Measurements from ENCODE around the gene PMIS2.
"Not testable (repeated sequence)": the region's sequence is repeated elsewhere in the genome, so short reads cannot be mapped to it uniquely, and the experiment has no call there.

PMIS2 gene

DNA sequence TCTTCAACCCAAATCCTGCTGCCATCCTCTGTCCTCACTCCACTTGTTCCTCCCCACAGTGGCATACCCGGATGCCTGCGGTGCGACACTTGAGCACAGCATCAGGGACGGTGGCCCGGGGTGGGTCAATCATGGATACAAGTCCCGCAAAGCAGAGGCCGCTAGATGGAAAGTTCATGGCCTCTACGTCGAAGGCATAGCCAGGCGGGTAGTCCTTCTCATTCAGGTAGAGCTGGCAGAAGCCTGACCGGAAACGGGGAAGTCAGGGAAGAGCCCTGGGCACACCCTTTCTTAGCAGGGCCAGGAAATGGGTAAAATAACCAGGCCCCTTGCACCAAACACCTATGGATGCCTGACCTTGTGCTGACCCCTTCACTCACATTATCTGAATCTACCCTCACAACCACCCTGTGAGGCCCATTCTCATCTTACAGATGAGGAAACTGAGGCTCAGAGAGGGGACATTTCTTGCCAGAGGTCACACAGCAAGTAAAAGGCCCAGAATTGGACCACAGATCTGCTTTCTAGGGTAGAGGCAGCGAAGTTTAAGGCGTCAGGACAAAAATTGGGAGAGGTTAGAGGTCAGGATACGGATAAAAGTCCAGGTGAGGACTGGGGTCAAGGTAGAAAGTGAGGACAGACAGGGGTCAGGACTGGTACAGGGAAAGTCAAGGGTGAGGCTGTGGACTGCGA, 29.0 kb upstream of the PMIS2 start:
- DNase-seq: no peak

DNA sequence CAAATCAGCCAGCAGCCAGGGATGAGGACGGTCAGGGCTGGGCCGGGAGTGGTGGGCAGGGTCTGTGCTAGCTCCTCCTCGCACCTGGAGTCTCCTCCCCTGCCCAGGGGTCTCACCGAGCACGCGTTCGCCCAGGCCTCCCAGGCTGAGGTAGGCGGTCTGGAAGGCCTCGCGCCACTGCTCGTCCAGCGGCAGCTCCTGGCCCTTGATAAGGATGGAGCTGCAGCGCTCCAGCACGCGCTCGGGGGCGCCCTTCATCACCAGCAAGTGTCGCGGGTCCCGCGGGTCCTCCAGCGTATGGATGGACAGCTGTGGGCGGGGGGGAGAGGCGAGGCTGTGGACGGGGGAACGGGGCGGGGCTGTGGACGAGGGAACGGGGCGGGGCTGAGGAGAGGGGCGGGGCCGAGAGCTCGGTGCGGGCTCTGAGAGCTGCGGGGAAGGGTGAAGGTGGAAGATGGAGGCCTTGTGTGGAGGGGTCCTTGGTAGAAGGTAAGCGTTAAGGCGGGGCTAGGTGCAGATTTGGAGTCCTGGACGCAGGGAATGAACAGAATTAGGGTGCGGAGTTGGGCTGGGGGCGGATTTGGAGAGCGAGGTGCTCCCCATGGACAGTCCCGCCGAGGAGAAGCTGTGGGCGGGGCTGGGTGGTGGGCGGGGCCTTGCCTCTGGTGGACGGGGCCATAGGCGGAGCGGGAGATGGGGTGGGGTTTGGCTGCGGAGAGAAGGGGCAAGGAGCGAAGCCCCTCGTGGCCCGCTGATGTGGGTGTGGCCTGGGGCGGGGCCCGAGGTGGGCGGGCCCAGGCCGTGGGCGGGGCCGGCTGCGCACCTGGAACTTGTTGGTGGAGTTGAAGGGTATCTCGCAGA, 28.2 kb upstream of the PMIS2 start:
- peak; percentile 39 to 47 for DNase-seq

DNA sequence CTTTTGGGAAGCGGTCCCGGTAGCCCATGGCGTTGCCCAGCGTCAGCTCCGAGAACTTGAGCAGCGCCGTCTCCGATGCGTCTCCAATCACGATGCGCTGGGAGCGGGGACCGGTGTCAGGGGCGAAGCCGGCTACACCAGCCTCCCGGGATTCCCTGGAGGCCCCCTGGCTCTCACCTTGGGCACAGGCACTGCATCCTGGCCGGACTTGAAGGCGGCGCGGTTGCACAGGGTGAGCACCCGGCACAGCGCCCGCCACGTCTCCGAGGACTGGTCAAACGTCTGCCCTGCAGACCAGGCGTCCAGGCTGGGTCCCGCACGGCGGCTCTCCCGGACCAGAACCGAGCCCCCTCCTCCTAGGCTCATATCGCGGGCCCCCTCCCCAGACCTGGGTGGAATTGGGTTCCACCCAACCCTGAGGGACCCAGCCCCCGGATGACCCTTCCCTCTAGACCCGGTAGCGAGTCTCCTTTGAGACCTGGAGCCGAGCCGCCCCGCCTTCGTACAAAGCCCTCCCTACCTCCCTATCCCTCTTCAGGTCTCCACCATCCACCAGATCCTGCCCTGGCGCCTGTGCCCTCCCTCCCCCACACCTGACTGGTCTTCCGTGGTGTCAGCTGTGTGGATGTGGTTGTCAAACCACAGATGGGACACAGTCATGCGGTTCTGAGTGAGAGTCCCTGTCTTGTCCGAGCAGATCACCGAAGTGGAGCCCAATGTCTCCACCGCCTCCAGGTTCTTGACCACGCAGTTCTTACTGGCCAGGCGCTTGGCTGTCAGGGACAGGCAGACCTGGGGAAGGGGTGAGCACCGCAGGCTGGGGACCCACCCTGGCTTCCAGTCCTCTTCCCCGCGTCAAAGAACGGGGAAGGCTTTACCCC, 27.3 kb upstream of the PMIS2 start:
- no peak for DNase-seq

DNA sequence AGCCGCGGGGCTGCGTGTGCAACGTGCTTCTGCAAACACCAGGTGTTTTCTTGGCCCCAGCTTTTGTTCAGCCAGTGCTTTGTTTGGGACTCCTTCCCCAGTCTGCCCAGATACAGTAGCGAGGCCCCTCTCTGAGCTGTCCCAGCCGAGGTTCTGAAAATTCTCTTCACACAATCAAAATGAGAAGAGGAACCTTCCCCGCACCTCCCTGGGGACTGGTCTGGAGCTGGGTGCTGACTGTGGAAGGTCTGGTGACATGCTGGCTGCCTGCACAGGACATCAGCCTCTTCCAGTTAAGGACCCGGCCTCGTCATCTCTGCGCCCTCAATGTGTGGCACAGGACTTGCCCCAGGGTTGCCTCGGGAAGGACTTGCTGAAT, 26.7 kb upstream of the PMIS2 start:
- DNase-seq: no peak

DNA sequence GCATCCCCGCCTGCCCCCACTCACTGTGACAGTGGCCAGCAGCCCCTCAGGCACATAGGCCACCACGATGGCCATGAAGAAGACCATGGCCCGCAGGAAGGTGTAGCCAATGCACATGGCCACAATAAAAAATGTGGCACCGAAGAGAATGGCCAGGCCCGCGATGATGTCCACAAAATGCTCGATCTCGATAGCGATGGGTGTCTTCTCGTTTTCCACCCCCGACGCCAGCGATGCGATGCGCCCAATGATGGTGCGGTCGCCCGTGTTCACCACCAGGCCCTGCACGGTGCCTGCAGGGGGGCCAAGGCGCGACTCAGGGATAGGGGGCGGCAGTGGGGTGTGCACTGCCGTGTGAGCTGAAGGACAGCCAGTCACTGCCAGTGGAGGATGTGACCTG, 26.2 kb upstream of the PMIS2 start:
- DNase-seq: no peak

DNA sequence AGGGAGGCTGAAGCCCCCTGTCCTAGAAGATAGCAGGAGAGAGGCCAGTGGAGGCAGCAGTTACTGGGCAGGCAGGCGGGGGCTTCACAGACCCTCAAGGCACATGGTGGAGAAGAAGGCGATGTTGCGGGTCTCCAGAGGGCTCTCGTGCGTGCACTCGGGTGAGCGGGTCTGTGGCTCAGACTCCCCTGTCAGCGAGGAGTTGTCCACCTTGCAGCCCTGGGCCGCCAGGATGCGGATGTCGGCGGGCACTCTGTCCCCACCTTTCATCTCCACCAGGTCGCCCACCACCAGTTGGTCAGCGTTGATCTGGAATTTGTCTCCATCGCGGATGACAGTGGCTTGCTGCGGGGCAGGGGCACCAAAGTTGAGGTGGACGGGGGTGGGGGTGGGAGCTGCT, 25.7 kb upstream of the PMIS2 start:
- DNase-seq: no peak

DNA sequence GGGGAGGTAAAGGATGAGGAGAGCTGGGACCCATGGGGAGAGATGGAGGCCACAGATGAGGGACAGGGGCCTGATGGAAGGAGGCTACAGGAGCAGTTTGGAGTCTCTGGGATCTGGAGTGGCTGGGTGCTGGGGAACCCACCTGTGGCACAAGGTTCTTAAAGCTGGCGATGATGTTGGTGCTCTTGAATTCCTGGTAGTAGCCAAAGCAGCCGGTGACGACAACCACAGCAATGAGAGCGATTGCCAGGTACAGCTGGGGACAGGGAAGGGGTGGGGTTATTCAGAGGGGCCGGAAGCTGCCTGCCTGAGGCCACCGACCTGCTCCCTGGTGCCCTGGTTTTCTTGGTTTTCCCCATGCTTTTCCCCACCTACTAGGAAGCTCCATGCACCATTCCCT, 25.3 kb upstream of the PMIS2 start:
- no peak for DNase-seq

DNA sequence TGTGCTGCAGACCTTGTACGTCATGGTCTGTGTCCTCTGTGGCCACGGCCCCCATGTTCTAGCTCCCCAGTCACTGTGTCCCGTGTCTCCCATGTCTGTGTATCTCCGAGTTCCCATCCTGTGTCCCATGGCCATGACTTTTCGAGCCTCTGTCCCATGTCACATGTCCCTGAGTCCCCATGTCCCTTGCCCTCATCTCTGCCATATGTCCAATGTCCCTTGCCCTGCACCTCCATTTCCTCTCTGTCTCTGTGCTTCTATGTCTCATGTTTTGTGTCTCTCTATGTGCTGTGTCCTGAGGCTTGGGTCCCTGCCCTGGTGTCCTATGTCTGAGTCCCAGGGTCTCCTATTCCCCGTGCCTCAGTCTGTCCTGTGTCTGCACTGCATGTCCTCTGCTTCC, 24.5 kb upstream of the PMIS2 start:
- no peak for DNase-seq

DNA sequence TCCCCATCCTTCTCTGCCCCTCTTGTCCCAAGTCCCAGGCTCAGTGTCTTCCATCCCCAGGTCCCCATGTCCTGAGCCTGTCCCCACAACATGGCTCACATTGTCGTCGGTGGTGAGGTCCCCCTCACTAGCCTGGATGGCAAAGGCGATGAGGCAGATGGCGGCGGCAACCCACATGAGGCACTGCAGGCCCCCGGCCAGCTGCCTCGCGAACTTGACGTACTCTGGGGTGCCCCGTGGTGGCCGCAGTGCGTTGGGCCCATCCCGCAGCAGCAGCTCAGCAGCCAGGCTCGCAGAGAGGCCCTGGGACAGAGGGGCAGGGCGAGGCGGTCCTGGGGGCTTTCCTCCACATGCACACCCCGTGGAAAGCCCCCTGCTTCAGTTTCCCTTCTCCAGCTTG, 23.6 kb upstream of the PMIS2 start:
- DNase-seq: no peak

DNA sequence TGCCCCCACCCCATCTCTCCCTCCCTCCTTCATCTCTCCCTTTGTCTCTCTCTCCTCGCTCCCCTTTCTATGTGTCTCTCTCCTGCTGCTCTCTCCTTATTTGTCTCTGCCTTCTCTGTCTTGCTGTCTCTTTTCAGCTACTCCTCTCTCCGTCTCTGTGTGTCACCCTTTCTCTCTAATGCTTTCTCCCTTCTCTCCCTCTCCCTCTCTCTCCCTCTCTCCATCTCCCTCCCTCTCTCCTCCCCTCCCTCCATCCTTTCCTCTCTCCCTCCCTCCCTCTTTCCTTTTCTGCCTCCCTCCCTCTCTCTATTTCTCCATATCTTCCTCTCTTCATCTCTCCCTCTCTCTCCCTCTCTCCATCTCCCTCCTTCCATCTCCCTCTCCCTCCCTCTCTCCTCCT, 23.2 kb upstream of the PMIS2 start:
- DNase-seq: no peak

DNA sequence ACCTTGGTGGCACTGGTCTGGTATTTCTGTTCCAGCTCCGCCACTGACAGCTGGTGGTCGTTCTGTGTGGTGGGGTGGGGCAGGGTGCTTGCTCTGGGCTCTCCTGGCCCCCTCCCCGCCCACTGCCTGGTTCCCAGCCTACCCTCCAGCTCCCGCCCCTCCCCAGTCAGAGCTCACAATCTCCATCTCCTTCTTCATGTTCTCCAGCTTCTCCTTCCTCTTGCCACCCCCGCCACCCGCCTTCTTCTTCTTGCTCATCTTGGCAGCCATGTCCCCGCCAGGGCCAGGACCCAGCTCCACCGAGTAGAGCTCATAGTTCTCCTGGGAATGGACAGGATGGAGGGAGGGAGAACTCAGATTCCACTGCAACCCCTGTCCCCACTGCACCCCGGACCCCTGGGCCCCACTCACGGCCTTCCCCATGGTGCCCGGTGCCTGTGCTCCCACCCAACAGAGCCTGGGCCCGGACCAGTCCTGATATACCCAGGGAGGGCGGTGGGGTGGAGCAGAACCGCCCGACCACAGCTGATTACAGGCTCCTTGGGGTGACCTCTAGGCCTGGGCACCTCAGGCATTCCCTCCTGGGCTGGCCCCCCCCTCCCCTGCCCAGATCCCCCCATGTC, 22.7 kb upstream of the PMIS2 start, which contains the start of gene ATP4A:
Gene ATP4A (minus strand): TSS at position 452 of the 623 bp plus-strand sequence. CDS start 29 bp downstream, at position 423.
- DNase-seq: no peak

DNA sequence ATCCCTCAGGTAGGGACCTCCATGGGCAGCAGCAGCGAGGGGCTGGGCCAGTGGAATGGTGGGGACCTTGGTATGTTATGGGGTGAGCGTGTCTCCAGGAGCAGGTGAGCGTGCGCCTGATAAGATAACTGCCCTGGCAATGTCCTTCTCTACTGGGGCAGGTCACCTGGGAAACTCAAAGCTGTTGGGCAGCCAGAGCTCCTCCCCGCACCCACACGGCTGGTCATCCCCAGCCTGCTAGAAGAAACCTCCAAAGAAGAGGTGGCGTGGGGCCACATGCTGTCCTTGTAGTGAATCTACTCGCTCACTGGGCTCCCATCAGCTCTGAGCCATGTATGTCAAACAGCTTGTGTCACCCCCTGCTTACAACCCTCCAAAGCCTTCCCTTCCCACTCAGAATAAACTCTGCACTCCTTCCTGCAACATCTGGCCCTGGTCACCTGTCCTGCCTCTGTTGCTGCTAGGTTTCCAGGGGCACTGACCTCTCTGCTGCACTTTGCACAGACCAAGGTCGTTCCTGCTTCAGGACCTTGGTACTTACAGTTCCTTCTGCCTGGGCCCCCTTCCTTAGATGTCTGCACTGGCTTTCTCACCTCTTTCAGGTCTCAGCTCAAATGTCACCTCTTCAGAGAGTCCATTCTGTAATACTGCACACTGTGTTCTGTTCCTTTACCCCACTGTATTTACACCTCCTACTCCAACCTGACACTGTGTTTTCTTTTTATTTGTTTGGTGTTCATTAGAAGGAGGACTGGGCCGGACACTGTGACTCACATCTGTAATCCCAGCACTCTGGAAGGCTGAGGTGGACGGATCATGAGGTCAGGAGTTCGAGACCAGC, 20.7 kb upstream of the PMIS2 start:
- DNase-seq: no peak

DNA sequence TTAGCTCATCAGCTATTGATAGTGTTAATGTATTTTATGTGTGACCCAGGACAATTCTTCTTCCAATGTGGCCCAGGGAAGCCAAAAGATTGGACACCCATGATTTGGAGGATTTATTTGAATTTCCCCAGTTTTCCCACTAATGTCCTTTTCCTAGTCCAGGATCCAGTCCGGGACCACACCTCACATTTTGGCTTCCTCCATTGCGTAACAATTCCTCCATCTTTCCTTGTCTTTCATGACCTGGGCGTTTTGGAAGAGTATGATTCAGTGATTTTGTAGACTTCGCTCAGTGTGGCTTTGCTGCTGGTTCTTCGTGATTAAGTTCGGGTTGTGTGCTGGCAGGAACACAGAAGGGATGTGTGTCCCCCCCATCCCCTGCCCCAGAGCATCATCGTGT, 19.2 kb upstream of the PMIS2 start:
- DNase-seq: no peak

DNA sequence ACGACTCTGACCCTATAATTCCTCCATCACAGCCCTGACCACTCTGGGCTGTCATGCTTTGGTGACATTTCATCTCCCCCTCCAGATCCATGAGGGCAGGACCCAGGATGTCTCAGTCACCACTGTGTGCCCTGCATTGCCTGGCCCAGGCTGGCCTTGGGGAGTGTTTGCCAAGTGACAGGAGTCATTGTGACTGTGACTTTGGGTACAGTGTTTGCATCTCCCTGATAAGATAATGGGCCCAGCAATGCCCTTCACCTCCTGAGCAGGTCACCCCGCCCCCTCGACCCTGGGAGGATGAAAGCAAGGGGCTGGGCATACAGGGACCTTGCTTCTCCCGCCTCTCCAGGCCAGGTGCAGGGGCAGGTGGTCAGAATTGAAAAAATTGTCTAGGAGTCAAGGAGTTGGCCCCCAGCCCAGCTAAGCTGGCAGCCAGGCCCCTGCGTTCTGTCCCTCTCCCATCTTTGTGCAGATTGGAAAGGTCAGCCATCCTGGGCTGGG, 16.6 kb upstream of the PMIS2 start:
- DNase-seq: no peak

DNA sequence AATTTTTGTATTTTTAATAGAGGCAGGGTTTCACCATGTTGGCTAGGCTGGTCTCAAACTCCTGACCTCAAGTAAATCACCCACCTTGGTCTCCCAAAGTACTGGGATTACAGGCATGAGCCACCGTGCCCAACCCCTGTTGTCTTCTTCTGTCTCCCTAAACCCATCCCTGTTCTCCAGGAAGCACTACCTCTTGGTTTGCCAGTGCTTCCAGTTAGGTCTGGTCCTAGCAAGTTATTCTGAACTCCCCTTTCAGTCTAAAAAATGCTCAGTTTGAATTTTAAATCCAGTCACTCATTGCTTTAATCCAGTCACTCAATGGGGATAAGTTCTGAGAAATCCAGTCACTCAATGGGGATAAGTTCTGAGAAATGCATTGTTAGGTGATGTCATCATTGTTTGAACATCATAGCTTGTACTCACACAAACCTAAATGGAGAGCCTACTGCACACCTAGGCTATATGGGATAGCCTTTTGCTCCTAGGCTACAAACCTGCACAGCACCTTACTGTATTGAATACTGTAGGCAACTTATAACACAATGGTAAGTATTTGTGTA, 14.5 kb upstream of the PMIS2 start:
- no peak for DNase-seq

DNA sequence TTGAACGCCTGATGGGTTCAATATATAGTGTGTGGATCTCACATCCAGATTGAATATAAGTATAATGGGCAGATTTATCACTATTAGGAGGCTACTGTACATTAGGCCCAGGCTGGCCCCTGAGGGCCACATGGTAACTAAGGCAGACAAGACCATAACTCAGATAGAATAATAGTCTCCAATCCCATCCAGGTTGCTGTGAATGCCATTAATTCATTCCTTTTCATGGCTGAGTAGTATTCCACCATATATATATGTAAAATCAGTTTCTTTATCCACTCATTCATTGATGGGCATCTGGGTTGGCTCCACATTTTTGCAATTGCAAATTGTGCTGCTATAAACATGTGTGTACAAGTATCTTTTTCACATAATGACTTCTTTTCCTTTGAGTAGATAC, 8.1 kb upstream of the PMIS2 start:
- DNase-seq: no peak

DNA sequence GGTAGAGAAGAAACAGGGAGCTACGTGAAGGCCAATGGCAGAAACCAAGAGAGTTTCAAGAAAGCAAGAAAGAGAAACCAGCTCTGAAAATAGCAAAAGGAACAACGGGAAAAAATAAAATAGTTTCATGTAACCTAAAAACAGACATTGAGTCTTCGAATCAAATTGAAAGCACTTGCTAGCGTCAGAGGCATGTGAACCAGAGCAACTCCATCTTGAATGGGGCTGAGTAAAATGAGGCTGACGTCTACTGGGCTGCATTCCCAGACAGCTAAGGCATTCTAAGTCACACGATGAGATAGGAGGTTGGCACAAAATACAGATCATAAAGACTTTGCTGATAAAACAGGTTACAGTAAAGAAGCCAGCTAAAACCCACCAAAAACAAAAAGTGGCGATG, 7.3 kb upstream of the PMIS2 start:
- DNase-seq: no peak

DNA sequence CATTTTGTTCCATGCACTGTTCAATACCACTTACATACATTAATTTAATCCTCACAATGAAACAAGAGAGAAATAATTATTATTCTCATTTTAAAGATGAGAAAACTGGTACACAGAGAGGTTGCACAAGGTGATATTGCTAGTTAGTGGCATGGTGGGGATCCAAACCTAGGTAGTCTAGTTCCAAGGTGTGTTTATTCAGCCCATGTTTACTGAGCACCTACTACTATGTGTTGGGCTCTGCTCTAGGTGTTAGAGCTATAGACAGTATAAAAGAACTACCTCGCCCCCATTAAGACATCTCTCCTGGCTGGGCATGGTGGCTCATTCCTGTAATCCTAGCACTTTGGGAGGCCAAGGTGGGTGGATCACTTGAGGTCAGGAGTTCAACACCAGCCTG, 3.2 kb upstream of the PMIS2 start:
- DNase-seq: no peak

DNA sequence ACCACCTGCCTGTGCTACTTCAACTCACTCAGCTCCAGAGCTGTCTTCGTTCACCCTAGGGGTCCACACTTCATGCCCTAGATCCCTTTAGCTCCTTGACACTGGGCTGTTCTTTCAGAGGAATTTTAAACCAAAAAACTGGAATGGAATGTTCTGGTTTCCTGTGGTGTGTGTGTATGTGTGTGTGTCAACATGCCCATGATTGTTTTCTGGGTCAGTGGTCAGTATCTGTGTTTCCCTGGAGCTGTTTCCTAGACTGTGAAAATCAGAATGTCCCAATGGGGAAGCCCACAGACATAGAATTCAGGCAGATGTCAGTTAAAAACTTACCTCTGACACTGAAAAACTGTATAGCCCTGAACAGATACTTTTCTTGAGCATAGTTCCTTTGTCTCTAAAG, 1.3 kb downstream of the PMIS2 start:
- DNase-seq: no peak

DNA sequence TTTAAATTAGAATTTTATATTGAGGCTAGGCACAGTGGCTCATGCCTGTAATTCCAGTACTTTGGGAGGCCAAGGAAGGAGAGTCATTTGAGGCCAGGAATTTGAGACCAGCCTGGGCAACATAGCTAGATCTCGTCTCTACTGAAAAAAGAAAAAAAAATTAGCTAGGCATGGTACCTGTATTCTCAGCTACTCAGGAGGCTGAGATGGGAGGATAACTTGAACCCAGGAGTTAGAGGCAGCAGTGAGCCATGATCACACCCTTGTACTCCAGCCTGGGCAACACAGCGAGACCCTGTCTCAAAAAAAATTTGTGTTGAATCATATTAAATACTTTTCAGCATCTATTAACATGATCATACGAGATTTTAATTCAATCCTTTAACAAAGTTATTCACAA, 4.9 kb downstream of the PMIS2 start:
- no peak for DNase-seq

DNA sequence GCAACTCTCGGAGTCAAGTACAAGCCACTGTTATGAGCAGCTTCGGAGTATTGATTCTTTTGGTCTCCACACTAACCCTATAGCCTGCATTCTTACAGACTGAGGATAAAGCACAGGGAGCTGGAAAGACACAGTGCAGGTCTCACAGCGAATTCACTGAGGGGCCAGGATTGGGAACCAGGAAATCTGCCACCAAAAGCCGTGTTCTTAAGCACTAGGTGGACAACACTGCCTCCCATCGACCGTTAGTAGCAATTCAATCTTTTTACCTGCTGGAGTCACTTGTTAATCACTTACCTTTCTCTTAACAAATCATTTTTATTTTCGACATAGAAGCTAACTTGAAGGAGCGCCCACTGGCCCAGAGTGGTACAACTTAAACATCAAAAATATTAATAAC, 6.3 kb downstream of the PMIS2 start:
- DNase-seq: no peak

DNA sequence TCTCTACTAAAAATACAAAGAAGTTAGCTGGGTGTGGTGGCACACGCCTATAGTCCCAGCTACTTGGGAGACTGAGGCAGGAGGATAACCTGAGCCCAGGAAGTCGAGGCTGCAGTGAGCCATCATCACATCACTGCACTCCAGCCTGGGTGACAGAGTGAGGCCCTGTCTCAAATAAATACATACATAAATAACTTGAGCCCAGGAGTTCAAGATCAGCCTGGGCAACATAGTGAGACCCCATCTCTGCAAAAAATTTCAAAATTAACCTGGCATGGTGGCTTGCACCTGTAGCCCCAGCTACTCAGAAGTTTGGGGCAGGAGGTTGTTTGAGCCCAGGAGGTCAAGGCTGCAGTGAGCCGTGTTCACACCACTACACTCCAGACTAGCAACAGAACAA, 9.1 kb downstream of the PMIS2 start:
- DNase-seq: not testable (repeated sequence)

Data from activated CD4-positive, alpha-beta T cell treated with anti-CD3 and anti-CD28 coated beads, Interleukin-2, amount 50 U/mL, for 4 hours (primary cell).